Glomerular endothelial cell (primary cell): ENCODE measurements around the gene GSAP. TPM values are rescaled to one million over a fixed set of nuclear protein-coding genes. Genes with fewer than 3 reads are reported as not detected.
"Not testable (repeated sequence)": the region's sequence is repeated elsewhere in the genome, so short reads cannot be mapped to it uniquely, and the experiment has no call there.

Experiments used
- DNase-seq: peaks from one replicate; pipeline ENCODE4 v3.0.0-alpha.2; 2011; ENCODE audit warnings: low read depth, low spot score; ENCODE audit errors: extremely low read depth
- total RNA-seq: library from RNA; depleted of rRNA; stranded (reverse); fragments of >200 nt; gene quantifications from 2 replicates; pipeline ENCODE4 v1.2.3, GENCODE V29; 2015

GSAP gene
- total RNA-seq, 1 donor from 2014 or later, result 4.6 TPM

GRCh38 chr7:77367976-77368375, 48.2 kb downstream of the GSAP start:
- DNase-seq, result no peak

GRCh38 chr7:77362905-77363304, 53.2 kb downstream of the GSAP start:
- no peak for DNase-seq

GRCh38 chr7:77360969-77361368, 55.2 kb downstream of the GSAP start:
- no peak for DNase-seq

GRCh38 chr7:77360104-77360503, 56.0 kb downstream of the GSAP start:
- DNase-seq, result no peak

GRCh38 chr7:77359599-77359998, 56.5 kb downstream of the GSAP start:
- DNase-seq, result no peak

GRCh38 chr7:77354914-77355313, 61.2 kb downstream of the GSAP start:
- DNase-seq, result no peak

- no peak for DNase-seq
Observed at GRCh38 chr7:77354484-77354883, 61.7 kb downstream of the GSAP start.

GRCh38 chr7:77353911-77354310, 62.2 kb downstream of the GSAP start:
- DNase-seq, result no peak

GRCh38 chr7:77353407-77353721, 62.8 kb downstream of the GSAP start:
- DNase-seq, result no peak

- DNase-seq, result no peak
Observed at GRCh38 chr7:77352665-77353406, 63.3 kb downstream of the GSAP start.

GRCh38 chr7:77351539-77352004, 64.6 kb downstream of the GSAP start:
- DNase-seq, result no peak

GRCh38 chr7:77349141-77349540, 67.0 kb downstream of the GSAP start:
- no peak for DNase-seq

- no peak for DNase-seq
Observed at GRCh38 chr7:77348371-77348813, 67.8 kb downstream of the GSAP start.

- DNase-seq, result no peak
Observed at GRCh38 chr7:77346441-77346840, 69.7 kb downstream of the GSAP start.

GRCh38 chr7:77345426-77345825, 70.7 kb downstream of the GSAP start:
- not testable (repeated sequence) for DNase-seq

- no peak for DNase-seq
Observed at GRCh38 chr7:77339726-77340125, 76.4 kb downstream of the GSAP start.

- no peak for DNase-seq
Observed at GRCh38 chr7:77338883-77339629, 77.1 kb downstream of the GSAP start.

- no peak for DNase-seq
Observed at GRCh38 chr7:77338260-77338659, 77.9 kb downstream of the GSAP start.

- DNase-seq, result no peak
Observed at GRCh38 chr7:77337456-77337990, 78.6 kb downstream of the GSAP start.

- DNase-seq, result no peak
Observed at GRCh38 chr7:77335581-77335980, 80.6 kb downstream of the GSAP start.

GRCh38 chr7:77334039-77334438, 82.1 kb downstream of the GSAP start:
- DNase-seq, result not testable (repeated sequence)
